Transverse colon (tissue), 4 donors: ENCODE measurements around the gene ZBTB46.

Experiments
- CTCF ChIP-seq, 5 experiments: fragments of 200-600 bp in 3 of 5; fragments of 450-650 bp in 2 of 5; sonication (generic) in 3 of 5; IDR thresholded peaks; 1 replicate in 2 of 5; 2 replicates in 3 of 5; pipeline ENCODE4 v1.5.1; 2016 to 2017; ENCODE audit warnings: antibody characterized with exemption in 5 of 5, inconsistent platforms in 3 of 5, mild to moderate bottlenecking in 2 of 5, moderate library complexity in 1 of 5
- POLR2AphosphoS5 ChIP-seq, 3 donors: sonication (generic); formaldehyde crosslinking; IDR thresholded peaks; one replicate each; pipeline ENCODE4 v1.6.1; 2016; ENCODE audit warnings: antibody characterized with exemption in 3 of 3

- TF ChIP-seq CTCF (IDR thresholded peaks at IDR 0.05) = no peak
- no peak for TF ChIP-seq POLR2AphosphoS5 (IDR thresholded peaks at IDR 0.05)
These were observed 89.7 kb downstream of the ZBTB46 start for GRCh38 chr20:63741354-63741675.
